ENCODE results near the gene NTM.

DNA sequence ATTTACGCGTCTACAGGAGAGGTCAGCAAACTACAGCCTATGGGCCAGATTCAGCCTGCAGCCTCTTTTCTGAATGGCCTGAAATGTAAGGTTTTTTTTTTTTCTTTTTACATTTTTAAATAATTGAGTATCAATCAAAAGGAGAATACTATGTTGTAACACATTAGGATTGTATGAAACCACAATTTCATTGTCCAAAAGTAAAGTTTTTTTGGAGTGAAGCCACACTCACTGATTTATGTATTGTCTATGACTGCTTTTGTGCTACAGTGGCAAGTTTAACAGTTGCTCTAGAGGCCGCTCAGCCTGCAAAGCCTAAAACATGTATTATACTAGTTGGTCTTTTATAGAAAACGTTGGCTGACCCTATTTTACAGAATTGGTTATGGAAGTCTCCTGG lies 923.2 kb downstream of the NTM start:
- TF ChIP-seq, protein P1, sequence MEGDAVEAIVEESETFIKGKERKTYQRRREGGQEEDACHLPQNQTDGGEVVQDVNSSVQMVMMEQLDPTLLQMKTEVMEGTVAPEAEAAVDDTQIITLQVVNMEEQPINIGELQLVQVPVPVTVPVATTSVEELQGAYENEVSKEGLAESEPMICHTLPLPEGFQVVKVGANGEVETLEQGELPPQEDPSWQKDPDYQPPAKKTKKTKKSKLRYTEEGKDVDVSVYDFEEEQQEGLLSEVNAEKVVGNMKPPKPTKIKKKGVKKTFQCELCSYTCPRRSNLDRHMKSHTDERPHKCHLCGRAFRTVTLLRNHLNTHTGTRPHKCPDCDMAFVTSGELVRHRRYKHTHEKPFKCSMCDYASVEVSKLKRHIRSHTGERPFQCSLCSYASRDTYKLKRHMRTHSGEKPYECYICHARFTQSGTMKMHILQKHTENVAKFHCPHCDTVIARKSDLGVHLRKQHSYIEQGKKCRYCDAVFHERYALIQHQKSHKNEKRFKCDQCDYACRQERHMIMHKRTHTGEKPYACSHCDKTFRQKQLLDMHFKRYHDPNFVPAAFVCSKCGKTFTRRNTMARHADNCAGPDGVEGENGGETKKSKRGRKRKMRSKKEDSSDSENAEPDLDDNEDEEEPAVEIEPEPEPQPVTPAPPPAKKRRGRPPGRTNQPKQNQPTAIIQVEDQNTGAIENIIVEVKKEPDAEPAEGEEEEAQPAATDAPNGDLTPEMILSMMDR (IDR thresholded peaks at IDR 0.05) = no peak
- no peak for TF ChIP-seq EP300 (IDR thresholded peaks at IDR 0.05)
- no peak for TF ChIP-seq POLR2A (IDR thresholded peaks at IDR 0.05)
